HepG2 (cell line): Measurements from ENCODE around the gene WDR35. TPM values are rescaled to one million over a fixed set of nuclear protein-coding genes. Genes with fewer than 3 reads are reported as not detected.

Source experiments
- CEBPG ChIP-seq: IDR thresholded peaks from 2 replicates; pipeline ENCODE4 v1.6.1; 2016
- DNMT3B ChIP-seq: conservative IDR thresholded peaks from 2 replicates; pipeline ENCODE4 v1.6.1; 2016; ENCODE audit warnings: missing biosample characterization, control low read depth
- EHMT2 ChIP-seq: fragments of 200-600 bp; sonication (generic); IDR thresholded peaks from 2 replicates; pipeline ENCODE4 v1.7.0; 2017; ENCODE audit warnings: antibody characterized with exemption, low read depth, low read length, borderline replicate concordance
- ELF3 ChIP-seq: IDR thresholded peaks from 2 replicates; pipeline ENCODE4 v1.6.1; 2016; ENCODE audit warnings: missing genetic modification reagents, missing compliant biosample characterization
- HNF4G ChIP-seq, 2 experiments: sonication (generic) in 1 of 2; formaldehyde crosslinking in 1 of 2; IDR thresholded peaks; 2 replicates each; pipeline versions ENCODE4 v1.4.0 to v1.6.1; 2011 to 2020; ENCODE audit warnings: borderline replicate concordance in 2 of 2, low read depth in 2 of 2, mild to moderate bottlenecking in 2 of 2, low read length in 1 of 2, missing genetic modification reagents in 1 of 2, moderate library complexity in 1 of 2
- HOXA9 ChIP-seq: sonication (generic); formaldehyde crosslinking; IDR thresholded peaks from 2 replicates; pipeline ENCODE4 v1.8.1; 2022; ENCODE audit warnings: missing genetic modification reagents, mild to moderate bottlenecking, moderate library complexity, borderline replicate concordance
- JDP2 ChIP-seq: sonication (generic); formaldehyde crosslinking; IDR thresholded peaks from 2 replicates; pipeline ENCODE4 v1.8.1; 2022; ENCODE audit warnings: missing genetic modification reagents, borderline replicate concordance
- MEF2D ChIP-seq: sonication (generic); formaldehyde crosslinking; IDR thresholded peaks from 2 replicates; pipeline ENCODE4 v1.5.1; 2020; ENCODE audit warnings: mild to moderate bottlenecking, missing genetic modification reagents
- MLLT10 ChIP-seq: sonication (generic); formaldehyde crosslinking; IDR thresholded peaks from 2 replicates; pipeline ENCODE4 v1.4.0; 2020; ENCODE audit warnings: missing genetic modification reagents
- MYC ChIP-seq: sonication (generic); formaldehyde crosslinking; IDR thresholded peaks from 2 replicates; pipeline ENCODE4 v1.9.0; 2021; ENCODE audit warnings: missing genetic modification reagents, borderline replicate concordance
- SAFB2 ChIP-seq: sonication (generic); formaldehyde crosslinking; IDR thresholded peaks from 2 replicates; pipeline ENCODE4 v1.5.1; 2020; ENCODE audit warnings: missing genetic modification reagents, low read depth, mild to moderate bottlenecking, borderline replicate concordance
- SIX1 ChIP-seq: sonication (generic); formaldehyde crosslinking; IDR thresholded peaks from 2 replicates; pipeline ENCODE4 v1.4.0; 2020; ENCODE audit warnings: missing genetic modification reagents, borderline replicate concordance
- TGIF2 ChIP-seq: IDR thresholded peaks from 2 replicates; pipeline ENCODE4 v1.6.1; 2016; ENCODE audit warnings: control low read depth, missing compliant biosample characterization
- TRIM24 ChIP-seq: sonication (generic); formaldehyde crosslinking; IDR thresholded peaks from 2 replicates; pipeline ENCODE4 v1.8.0; 2022; ENCODE audit warnings: mild to moderate bottlenecking, missing genetic modification reagents
- ZBTB40 ChIP-seq, 2 experiments: fragments of 450-650 bp in 1 of 2; sonication (generic) in 1 of 2; formaldehyde crosslinking in 1 of 2; IDR thresholded peaks; 2 replicates each; pipeline versions ENCODE4 v1.6.1 to v1.8.0; 2016 to 2022; ENCODE audit warnings: antibody characterized with exemption in 1 of 2, mild to moderate bottlenecking in 1 of 2, missing genetic modification reagents in 1 of 2
- ZNF460 ChIP-seq: sonication (generic); formaldehyde crosslinking; IDR thresholded peaks from 2 replicates; pipeline ENCODE4 v1.5.1; 2020; ENCODE audit warnings: missing genetic modification reagents, mild to moderate bottlenecking, borderline replicate concordance
- ZSCAN20 ChIP-seq: sonication (generic); formaldehyde crosslinking; IDR thresholded peaks from 2 replicates; pipeline ENCODE4 v1.4.0; 2020; ENCODE audit warnings: missing genetic modification reagents, mild to moderate bottlenecking, borderline replicate concordance
- polyA plus RNA-seq, 8 experiments: library from polyadenylated mRNA; depleted of rRNA in 3 of 8; stranded (reverse) in 7 of 8; unstranded in 1 of 8; fragments of >200 nt; fragmentation: Illumina TruSeq in 4 of 8; extraction: Trizol in 4 of 8; gene quantifications; 2 replicates each; pipeline versions ENCODE4 v1.2.1 to v1.2.3, GENCODE V29; 2011 to 2016; ENCODE audit warnings: low read depth in 4 of 8, missing spikeins in 1 of 8, mixed read lengths in 1 of 8; ENCODE audit not compliant: insufficient read depth in 1 of 8
- total RNA-seq, 5 experiments: library from RNA; depleted of rRNA; stranded (reverse); fragments of >200 nt; fragmentation: Illumina TruSeq; extraction: Trizol; gene quantifications; 2 replicates each; pipeline ENCODE4 v1.2.3, GENCODE V29; 2016; ENCODE audit warnings: low read depth in 1 of 5
- TF ChIP-seq, protein P1 (sequence below): sonication (generic); formaldehyde crosslinking; IDR thresholded peaks from 2 replicates; pipeline ENCODE4 v1.8.0; 2022; ENCODE audit warnings: mild to moderate bottlenecking, missing genetic modification reagents

Gene WDR35
- total and polyA plus RNA-seq, 2 of the 13 experiments (the other 11 are each of a cell fraction or from before 2014, with no cell fraction given): 11.1 to 19.6 TPM

- TF ChIP-seq ZBTB40 (IDR thresholded peaks at IDR 0.05) (no peak), ZBTB40 (CRISPR knock-in tag; IDR thresholded peaks at IDR 0.05) (peak; percentile 79; the same call in 1 of the 2 replicates), ELF3 (CRISPR knock-in tag) (peak; percentile 20; the same call in 1 of the 2 replicates), DNMT3B (no peak), CEBPG (CRISPR knock-in tag) (peak; percentile 61), TGIF2 (CRISPR knock-in tag) (peak; percentile 63; the same call in 1 of the 2 replicates), HOXA9 (CRISPR knock-in tag) (peak; percentile 34; the same call in 1 of the 2 replicates), MYC (CRISPR knock-in tag) (no peak; the same call in 1 of the 2 replicates), JDP2 (CRISPR knock-in tag) (no peak), MEF2D (CRISPR knock-in tag) (no peak), TRIM24 (no peak), HNF4G (IDR thresholded peaks at IDR 0.05; ENCODE audit: borderline replicate concordance, low read depth, low read length) (peak; percentile 27; the same call in 1 of the 2 replicates), HNF4G (CRISPR knock-in tag; IDR thresholded peaks at IDR 0.05; ENCODE audit: borderline replicate concordance, low read depth) (no peak; the same call in 1 of the 2 replicates), MLLT10 (CRISPR knock-in tag) (no peak), EHMT2 (no peak), ZNF460 (CRISPR knock-in tag) (no peak), SIX1 (no peak), ZSCAN20 (CRISPR knock-in tag) (0 out of 2 replicates have a peak, but pooled peaks have one; percentile 14), SAFB2 (CRISPR knock-in tag) (no peak)
- TF ChIP-seq, protein P1, sequence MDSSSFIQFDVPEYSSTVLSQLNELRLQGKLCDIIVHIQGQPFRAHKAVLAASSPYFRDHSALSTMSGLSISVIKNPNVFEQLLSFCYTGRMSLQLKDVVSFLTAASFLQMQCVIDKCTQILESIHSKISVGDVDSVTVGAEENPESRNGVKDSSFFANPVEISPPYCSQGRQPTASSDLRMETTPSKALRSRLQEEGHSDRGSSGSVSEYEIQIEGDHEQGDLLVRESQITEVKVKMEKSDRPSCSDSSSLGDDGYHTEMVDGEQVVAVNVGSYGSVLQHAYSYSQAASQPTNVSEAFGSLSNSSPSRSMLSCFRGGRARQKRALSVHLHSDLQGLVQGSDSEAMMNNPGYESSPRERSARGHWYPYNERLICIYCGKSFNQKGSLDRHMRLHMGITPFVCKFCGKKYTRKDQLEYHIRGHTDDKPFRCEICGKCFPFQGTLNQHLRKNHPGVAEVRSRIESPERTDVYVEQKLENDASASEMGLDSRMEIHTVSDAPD (CRISPR knock-in tag): peak; percentile 38; the same call in 1 of the 2 replicates
These were observed 22.6 kb upstream of the WDR35 start, which contains the start of gene MATN3 (continued) for GRCh38 chr2:20012282-20013125.
